ENCODE measurements around the gene PC.

The PC gene

DNA sequence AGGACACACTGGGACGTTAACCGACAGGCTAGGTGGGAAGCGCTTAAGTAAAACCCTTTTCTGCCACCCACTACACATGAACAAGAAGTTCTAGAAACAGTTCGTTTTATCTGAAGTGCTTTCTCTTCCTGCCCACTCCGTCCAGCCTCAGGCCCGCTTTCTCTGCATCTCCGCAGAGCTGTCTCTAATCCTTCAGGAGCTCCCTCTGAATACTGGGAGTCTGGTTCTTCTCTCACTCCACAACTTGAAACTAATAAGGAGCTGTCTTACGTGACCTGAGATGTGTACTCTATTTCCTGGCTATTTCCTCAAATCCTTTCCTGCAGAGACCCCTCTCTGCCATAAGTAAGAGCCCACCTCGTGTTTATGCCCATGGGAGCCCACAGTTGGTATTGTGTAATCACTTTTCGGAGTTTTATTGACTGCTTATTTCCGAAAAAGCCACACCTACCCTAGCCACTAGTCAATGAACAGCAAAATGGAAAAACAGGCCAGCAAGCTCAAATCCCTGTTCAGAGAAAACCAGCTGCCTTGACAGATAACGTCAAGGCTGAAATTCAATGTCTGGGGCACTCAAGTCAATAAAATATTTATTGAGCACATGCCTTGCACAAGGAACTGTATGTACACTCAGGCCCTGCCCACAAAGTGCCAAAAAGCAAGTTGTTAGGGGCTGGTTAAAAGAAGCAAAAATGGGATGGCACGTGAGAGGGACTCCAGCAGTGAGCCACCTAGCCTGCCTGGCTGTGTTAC lies 4.9 kb downstream of the PC start:
- DNase-seq, result no peak

DNA sequence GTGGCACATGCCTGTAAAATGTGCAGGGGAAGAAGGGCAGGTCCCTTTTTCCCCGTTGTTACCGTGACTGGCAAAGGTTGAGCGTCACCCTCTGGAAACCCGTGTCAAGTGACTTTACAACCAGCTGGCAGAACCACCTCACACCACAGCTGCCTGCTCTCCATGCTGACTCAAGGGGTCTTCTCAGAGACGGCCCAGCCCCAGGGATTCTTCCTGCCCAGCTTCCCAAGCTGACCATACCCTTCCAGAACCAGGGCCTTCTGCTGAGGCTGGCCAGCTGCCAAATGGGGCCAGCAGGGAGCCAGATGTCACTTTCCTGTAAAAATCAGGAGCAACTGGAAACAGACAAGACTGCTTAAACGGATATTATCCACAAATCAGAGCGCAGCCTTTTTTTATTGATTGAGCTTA lies 6.3 kb downstream of the PC start:
- DNase-seq, result peak; percentile 93

DNA sequence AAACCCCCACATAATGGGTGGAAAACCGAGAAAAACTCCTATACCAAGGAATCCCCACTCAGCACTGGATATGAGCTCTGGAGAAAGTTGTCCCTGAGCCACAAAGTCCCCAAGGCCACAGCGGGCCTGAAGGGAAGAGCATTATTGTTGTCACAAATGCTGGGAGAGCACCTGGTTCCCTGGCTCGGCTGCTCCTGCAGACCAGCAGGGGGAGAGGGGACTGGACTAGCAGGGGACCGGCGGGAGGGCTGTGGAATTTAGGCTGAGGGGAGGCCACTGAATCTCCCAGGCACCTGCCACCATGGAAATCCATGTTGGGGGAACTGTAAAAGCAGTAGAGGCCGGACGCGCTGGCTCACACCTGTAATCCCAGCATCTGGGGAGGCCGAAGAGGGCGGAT lies 7.0 kb downstream of the PC start:
- DNase-seq, result no peak

DNA sequence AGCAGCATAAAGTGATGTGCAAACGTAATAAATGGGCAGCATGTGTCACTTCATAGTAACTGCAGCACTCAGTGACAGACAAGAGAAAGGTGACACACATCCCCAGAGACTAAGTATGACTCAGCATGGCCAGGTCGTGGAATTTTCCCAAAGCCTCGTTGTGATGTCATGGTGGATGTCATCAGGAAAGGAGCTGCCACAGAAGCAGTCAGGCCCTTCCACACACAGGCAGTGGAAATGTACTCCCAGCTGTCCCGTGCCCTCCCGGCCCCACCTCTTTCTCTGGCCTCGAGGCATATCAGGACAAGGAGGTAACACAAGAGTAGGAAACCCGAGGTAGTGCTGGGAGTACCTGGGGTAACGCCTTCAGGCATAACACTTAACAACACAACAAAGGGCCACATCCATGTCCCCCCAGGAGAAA lies 8.1 kb downstream of the PC start:
- DNase-seq, result no peak

DNA sequence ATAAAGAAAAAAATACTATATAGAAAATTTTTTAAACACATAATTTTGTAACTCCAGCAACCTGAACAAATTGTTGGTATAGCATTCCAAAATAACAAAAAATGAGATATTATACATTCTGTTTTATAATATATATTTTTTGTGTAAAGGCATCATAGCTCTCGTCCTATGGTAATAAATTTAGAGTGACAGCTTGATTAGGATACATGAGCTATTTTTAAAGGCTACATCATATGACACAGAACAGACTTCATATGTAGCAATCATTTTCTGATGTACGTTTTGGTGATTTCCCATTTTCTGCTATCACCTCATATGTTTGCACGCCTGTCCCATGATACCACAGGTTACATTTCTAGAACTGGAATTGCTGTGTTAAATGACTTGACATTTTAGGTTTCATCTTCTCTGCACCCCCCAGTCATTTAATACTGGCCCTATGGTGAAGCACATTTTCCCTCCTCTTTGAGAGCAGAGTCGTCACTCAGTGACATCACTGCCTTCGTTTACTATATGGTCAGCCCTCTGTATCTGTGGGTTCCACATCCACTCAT lies 19.5 kb downstream of the PC start:
- no peak for DNase-seq

DNA sequence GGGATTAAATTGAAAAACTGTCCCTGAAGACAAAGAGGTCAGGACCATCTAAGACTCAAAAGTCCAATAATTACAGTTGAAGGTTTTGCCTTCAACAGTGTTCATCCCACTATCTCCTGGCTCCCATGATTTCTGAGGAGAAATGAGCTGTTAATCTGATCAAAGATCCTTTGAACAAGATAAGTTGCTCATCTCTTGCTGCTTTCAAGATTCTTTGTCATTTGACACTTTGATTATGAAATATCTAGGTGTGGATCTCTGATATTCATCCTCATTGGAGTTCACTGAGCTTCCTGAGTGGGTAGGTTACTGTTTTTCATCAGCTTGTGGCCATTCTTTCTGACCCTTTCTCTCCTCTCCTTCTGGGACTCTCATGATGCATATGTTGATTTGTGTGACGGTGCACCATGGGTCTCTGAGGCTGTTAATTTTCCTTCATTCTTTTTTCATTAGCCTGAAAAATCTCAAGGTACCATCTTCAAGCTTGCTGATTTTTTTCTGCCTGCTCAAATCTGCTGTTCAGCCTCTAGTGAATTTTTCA lies 20.9 kb downstream of the PC start:
- no peak for DNase-seq

DNA sequence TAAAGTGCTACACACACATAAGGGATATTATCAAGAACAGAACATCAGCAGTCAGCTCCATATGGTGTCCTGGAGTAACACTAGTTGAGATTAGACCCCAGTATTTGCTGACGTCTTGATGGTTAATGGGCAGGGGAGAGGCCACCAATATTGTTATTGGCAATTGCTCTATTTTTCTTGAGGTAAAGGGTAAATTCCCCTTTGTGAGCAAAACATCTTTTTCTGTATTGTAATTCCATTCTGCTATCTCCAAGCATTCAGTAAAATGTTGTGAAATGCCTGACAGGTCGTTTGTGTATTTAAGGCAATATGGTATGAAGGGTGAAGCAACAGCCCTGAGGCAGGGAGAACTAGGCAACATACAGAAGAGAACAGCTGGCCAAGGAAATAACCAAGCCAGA lies 21.9 kb downstream of the PC start:
- DNase-seq, result no peak

DNA sequence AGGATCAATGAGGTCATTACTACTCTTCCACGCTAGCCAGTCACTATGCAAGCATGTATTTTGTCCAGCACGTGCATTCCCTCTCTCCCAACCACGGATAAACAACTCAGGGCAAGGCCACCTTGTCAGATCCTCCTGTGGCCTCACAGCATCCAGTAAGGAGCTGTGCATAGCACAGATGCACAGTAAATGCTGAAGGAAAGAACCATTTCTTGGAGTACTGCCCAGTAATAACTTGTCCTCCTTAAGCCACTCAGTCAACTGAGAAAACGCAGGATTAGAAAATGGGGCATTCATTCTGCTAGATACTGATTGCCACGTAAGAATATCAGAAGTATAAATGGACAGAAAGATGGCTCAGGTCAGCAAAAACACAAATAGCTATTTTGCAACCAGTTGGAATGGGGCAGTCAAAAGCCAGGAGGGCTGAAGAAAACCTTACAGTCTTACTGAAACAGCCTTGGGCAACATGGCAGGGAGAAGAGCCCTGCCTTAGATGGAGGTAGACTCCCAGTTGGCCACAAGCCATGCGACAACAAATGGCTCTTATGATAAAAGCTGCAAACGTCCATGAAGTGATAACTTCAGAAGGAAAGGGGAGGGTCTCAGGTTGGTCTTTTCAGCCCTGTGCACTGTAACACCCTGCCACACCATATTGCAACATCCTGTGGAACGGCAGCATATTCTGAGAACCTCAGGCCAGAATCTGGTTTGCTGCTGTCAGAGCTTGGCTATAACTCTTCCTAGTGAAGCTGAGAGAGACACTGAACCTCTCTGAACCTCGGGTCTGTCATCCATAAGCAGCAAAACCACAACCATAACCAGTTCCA lies 23.0 kb downstream of the PC start:
- DNase-seq, result no peak

DNA sequence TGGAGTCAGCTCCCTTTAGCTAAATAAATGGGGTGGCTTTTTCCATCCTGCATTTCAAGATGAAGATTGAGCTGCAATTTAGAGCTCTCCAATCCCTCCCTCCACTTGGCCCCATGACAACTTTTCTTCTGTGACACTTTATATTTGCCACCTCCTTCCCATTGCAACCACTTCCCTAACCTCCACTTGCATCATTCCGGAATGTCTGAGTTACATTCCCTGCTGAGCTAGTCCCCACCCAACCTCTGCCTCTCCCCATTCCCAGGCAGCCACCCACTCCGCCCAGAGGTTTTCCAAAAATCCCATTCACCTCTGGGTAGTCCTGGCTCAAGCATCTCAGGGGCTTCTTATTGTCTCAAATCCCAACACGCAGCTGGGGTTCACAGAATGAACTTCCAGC lies 24.7 kb downstream of the PC start:
- no peak for DNase-seq

DNA sequence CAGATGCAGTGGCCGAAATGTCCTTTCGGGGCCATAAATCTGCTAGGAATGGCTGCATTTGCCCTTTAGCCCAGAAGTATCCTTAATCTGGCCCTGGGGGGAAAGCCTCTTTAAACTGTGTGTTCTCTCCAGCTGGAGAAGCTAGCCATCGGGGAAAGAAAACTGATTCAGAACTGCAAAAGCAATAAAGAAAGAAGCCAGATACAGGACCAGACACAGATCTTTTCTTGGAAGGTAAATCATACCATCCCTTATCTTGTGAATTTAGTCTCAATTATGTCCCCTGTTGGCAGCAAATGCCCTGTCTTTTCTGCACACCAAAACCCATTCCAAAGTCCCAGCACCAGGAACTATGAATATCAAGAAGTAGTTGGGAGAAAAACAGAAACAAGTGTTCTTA lies 25.6 kb downstream of the PC start:
- no peak for DNase-seq

DNA sequence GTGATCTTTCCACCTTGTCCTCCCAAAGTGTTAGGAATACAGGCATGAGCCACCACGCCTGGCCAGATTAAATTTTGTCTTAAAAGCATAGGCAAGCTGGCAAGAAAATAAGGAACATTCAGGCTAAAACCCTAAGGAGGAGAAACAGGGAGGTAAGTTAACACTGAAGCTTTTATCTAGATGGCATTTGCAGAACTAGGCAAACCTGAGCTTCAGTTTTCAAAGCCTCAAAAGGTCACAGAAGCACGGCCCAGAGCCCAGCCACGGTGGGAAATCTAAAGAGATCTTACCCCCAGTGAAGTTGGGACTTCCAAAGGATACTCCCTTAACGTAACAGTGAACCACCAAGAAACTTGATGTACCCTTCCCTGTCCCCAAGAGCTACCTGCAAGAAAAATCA lies 28.4 kb downstream of the PC start:
- no peak for DNase-seq

DNA sequence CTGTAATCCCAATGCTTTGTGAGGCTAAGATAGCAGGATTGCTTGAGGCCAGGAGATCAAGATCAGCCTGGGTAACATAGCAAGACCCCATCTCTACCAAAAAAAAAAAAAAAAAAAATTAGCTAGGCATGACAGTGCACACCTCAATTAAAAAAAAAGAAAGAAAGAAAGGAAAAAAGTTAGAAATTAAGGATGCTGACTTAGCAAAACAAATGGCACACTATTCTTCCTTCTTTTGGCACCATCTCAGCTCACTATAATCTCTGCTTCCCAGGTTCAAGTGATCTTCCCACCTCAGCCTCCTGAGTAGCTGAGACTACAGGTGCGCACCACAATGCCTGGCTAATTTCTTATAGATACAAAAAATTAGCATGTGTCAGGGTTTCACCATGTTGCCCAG lies 33.9 kb downstream of the PC start:
- no peak for DNase-seq

DNA sequence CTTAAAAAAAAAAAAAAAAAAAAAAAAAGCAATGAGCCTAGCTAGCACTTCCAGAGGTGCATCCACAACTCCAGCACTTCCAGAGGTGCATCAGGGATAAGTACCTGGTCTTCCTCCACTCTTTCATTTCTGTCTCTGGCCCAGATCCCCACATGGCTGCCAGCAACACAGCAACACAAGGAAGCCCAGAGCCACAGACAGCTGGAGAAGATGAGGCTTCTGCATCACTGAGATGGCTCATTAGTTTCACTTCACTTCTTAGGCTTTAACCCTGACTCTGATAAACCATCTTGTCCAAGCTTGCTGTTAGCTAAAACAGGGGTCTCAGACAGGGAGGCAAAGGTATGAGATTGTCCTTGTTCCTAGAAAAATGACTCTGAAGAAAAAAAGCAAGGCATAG lies 35.6 kb downstream of the PC start:
- DNase-seq, result no peak

DNA sequence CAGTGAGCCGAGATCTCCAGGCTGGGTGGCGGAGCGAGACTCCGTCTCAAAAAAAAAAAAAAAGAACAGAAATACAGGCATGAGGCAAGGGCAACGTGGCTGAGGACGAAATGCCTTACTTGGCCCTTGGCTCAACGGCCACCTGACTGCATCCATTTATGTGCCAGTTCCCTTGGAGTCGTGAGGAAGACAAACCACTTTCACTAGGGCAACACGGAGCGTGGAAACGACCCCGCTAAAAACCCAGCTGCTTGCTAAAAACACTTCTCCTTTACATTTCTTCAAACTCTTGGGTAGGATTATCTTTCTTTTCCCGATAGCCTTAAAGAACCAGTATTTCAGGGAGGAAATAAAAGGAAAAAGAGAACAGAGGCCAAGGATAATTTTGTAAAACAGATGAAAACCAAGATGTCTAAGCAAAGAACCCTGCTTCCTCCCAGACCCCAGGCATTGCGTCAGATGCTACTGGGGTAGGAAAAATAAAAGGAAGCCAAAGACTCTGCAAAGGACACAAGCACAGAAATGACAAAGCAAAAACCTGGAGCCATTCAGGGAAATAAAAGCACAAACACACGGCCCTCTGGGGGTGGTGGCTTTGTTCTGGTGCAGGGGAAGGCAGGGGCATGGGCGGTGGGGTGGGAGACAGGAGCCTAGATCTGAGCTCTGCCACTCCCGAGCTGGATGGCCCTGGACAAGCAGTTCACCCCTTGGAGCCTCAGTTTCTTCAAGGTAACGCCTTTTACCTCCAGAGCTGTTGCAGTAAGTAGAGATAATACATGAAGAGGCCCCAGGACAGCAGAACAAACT lies 37.0 kb downstream of the PC start:
- no peak for DNase-seq

DNA sequence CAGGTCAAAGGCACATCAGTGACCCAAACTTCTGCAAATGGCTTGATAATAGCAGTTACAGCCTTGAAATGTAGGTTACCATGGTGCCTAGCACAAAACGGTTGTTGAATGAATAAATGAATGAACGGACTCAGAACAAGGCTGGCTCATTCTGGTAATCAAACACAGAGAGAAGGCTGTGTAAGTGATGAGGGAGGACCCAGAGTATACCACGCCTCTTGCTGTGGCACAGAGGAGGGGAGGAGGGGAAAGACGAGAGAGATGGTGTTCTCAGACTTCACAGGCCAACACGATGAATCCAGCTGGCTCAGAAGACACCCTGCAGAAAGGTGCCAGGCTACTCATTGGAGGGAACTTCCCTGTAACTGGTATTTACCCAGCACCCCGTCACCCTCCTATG lies 38.3 kb downstream of the PC start:
- no peak for DNase-seq

DNA sequence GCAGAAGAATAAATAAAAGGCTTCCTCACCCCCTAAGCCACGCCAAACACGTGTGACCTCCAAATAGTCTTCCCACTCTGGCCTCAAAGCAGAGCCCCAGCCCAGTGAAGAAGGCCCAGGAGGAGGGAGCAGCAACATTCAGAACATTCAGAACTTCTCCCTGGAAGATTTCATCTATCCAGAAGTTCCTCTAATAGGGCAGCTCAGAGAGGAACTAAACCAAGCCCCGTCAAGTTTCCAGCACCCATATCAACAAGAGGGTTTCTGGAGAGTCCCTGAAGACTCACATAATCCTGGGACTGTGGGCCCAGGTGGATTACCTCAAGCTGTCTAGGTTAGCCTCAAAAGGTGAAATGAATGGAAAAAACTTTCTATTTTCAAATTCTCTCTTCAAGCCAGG lies 39.4 kb downstream of the PC start:
- no peak for DNase-seq

DNA sequence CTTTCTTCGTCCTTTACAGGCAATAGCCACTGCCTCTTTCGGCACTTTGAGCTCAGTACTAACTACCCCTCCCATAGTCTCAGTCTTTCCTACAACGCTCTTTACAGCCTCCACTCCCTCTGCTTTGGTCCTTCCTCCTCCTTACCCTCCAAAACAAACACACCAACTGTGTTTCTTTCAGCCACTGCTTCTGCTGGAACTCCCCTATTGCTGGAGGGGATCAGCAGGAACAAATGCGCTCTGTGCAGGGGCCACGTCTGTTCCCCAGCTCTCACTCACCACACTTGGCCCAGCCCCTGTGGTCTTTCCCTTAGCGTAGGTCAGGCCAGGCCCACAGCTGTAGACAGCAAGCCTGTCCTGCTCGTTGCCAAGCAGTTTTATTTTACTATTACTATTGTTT lies 42.3 kb downstream of the PC start:
- no peak for DNase-seq

DNA sequence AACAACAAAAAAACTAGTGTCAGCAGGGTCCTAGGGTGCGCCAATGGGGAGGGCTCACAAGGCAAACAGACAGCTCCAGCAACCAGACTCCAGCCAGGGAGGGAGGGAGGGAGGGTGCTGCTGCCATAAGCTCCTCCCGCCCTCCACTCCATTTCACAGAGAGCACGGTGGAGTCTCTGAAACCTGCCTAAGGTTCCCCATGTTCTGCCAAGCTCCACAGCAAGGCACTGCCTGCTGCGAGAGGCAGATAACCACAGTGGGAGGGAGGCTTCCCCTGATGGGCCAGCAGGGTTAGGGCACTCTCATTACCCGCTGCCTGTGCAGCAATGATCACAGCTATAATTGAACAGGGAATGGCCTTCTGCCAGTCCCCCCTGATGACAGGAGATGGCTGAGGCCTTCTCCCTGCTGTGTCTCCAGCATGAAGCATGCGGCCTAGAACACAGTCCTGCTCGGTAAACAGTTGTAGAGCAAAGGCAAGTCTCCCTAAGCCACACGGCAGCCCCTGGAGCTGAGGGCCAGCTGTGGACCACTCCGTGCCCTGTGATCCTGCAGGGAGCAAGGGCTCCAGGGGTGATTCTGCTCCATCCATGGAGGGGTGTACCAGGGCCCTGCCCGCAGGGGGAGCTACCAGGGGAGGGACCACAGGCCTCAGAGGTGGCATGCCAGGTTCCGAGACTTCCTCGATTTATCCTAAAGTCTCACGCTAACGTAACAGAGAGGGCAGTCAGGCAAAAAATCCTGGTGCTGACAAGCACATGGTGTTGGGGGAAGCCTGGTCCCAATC lies 42.9 kb downstream of the PC start:
- no peak for DNase-seq

DNA sequence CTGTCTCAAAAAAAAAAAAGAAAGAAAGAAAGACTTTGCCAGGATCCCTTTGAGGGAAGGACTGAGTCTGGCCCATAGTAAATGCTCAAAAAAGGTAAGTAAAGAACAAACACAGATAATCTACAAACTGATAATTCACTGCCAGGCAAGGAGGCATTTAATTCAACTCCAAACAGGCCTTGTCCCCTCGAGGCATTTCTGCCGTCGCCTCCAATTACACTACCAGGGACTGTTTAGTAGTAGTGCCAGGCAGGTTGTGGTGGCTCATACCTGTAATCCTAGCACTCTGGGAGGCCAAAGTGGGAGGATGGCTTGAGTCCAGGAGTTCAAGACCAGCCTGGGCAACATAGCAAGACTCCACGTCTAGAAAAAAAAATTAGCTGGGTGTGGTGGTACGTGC lies 43.7 kb downstream of the PC start:
- no peak for DNase-seq

DNA sequence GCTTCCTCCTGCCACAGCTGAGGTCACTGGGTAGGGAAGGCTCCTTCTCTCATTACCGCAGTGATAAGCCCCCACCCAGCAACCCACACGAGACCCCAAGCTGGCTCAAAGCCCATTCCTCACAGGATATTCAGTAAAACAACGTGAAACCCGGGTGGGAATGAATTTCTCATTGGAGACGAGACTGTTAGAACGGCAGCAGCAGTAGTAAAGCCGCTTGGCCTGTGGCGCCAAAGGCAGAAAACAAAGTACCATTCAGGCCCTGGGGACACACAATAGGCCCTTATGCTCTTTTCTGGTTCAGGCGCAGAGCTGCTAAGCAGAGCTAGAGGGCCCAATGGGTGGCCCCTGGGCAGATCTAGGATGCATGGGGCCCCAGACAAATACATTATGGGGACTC lies 45.3 kb downstream of the PC start:
- no peak for DNase-seq

DNA sequence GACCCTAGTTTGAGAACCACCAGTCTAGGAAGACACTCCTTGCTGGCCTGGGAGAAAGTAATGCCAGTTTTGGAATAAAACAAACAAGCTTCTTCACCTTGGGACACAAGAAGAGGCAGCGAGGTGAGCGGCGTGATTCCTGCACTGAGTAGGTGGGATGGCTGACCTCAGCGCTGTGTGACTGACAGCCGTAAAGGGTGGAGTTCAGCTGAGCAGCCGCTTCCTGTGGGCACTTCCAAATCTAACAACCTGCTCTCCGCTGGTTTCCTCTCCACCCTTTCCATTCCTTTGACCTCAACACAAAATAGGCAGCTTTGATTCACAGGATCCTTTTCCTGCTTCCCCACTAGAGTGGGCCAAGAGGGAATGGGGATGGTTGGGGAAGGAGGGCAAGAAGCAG lies 45.8 kb downstream of the PC start:
- no peak for DNase-seq

DNA sequence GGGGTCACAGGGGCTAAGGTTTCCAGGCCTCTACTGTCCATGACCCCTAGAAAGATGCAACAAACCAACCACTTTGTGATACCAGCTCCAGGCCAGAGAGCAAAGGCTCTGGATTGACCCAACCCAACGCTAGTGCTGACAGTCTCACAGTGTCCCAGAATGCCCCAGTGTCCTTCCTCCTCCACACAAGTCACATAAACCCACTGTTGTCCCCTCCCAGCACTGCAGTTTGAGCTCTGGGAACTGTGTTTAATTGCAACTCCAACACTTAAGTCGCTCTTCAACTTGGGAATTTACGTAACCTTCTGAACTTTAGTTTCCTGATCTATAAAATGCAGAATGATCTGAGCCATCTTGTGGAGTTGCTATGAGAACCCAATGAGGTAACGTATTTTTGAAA lies 47.5 kb downstream of the PC start:
- DNase-seq, result no peak
